IgD-negative memory B cell (primary cell): Measurements from ENCODE around the gene MAPT. TPM values are rescaled to one million over a fixed set of nuclear protein-coding genes. Genes with fewer than 3 reads are reported as not detected.

Experiments used
- H3K27ac Mint-ChIP-seq, 3 donors: one replicate each; pipeline ENCODE4 v1.8.0; 2020 to 2022; ENCODE audit warnings: mild to moderate bottlenecking in 3 of 3, mixed read lengths in 3 of 3, moderate library complexity in 1 of 3
- H3K27me3 Mint-ChIP-seq: one replicate; pipeline ENCODE4 v1.8.0; 2021; ENCODE audit warnings: mixed read lengths
- H3K36me3 Mint-ChIP-seq: one replicate; pipeline ENCODE4 v1.8.0; 2020; ENCODE audit warnings: mild to moderate bottlenecking, mixed read lengths
- H3K4me1 Mint-ChIP-seq, 3 donors: one replicate each; pipeline ENCODE4 v1.8.0; 2020 to 2022; ENCODE audit warnings: mixed read lengths in 3 of 3, mild to moderate bottlenecking in 1 of 3
- H3K4me3 Mint-ChIP-seq, 4 donors: one replicate each; pipeline ENCODE4 v1.8.0; 2020 to 2022; ENCODE audit warnings: mild to moderate bottlenecking in 4 of 4, mixed read lengths in 4 of 4, moderate library complexity in 3 of 4
- H3K9me3 Mint-ChIP-seq, 3 donors: one replicate each; pipeline ENCODE4 v1.8.0; 2020 to 2021; ENCODE audit warnings: mixed read lengths in 3 of 3, mild to moderate bottlenecking in 1 of 3
- polyA plus RNA-seq: library from polyadenylated mRNA; unstranded; fragments of 300-500 nt; fragmentation: Illumina TruSeq; gene quantifications from one replicate; pipeline ENCODE4 v1.2.3, GENCODE V29; 2021

Gene MAPT
- polyA plus RNA-seq, 1 donor from 2014 or later = not detected

- Mint-ChIP-seq H3K4me3 (no peak overlapping the region), H3K36me3 (peaks cover 3% of the 10 kb centered on the region), H3K4me1 (peaks cover 14 to 21% (median 16%) of the 10 kb centered on the region in 3 donors), H3K9me3 (no peaks in the 10 kb centered on the region), H3K27ac (no peak overlapping the region), H3K27me3 (peaks cover 1% of the 10 kb centered on the region)
Measured at GRCh38 chr17:45977976-45978626, 83.7 kb downstream of the MAPT start.

GRCh38 chr17:45979137-45979536, 84.8 kb downstream of the MAPT start:
- Mint-ChIP-seq H3K9me3 (no peaks in the 10 kb centered on the region), H3K36me3 (peaks cover 3% of the 10 kb centered on the region), H3K4me1 (peaks cover 14 to 19% (median 16%) of the 10 kb centered on the region in 3 donors), H3K4me3 (no peak overlapping the region), H3K27ac (no peak overlapping the region), H3K27me3 (peaks cover 1% of the 10 kb centered on the region)

GRCh38 chr17:45980855-45981254, 86.5 kb downstream of the MAPT start:
- no peak overlapping the region for H3K27ac Mint-ChIP-seq
- H3K4me3 Mint-ChIP-seq = no peak overlapping the region
- H3K36me3 Mint-ChIP-seq = peaks cover 3% of the 10 kb centered on the region
- peaks cover 3 to 5% (median 4%) of the 10 kb centered on the region in 3 donors for H3K4me1 Mint-ChIP-seq
- peaks cover 1% of the 10 kb centered on the region for H3K27me3 Mint-ChIP-seq
- no peaks in the 10 kb centered on the region for H3K9me3 Mint-ChIP-seq

- Mint-ChIP-seq H3K27me3 (no peaks in the 10 kb centered on the region), H3K4me3 (no peak overlapping the region), H3K36me3 (peaks cover 3% of the 10 kb centered on the region), H3K27ac (no peak overlapping the region), H3K9me3 (no peaks in the 10 kb centered on the region), H3K4me1 (peaks cover 0 to under 1% (median 0%) of the 10 kb centered on the region in 3 donors)
Measured at GRCh38 chr17:45981306-45981705, 87.0 kb downstream of the MAPT start.

- Mint-ChIP-seq H3K27me3 (no peaks in the 10 kb centered on the region), H3K9me3 (no peaks in the 10 kb centered on the region), H3K4me1 (no peaks in the 10 kb centered on the region), H3K4me3 (no peak overlapping the region), H3K27ac (no peak overlapping the region), H3K36me3 (peaks cover 3% of the 10 kb centered on the region)
Measured at GRCh38 chr17:45982791-45983613, 88.6 kb downstream of the MAPT start.

GRCh38 chr17:45983614-45984310, 89.4 kb downstream of the MAPT start:
- Mint-ChIP-seq H3K4me1 (no peaks in the 10 kb centered on the region), H3K9me3 (no peaks in the 10 kb centered on the region), H3K36me3 (peaks cover 3% of the 10 kb centered on the region), H3K27ac (no peak overlapping the region), H3K4me3 (no peak overlapping the region), H3K27me3 (no peaks in the 10 kb centered on the region)

GRCh38 chr17:45984368-45984767, 90.0 kb downstream of the MAPT start:
- Mint-ChIP-seq H3K27ac (no peak overlapping the region), H3K36me3 (peaks cover 3% of the 10 kb centered on the region), H3K4me1 (no peaks in the 10 kb centered on the region)

GRCh38 chr17:45985447-45985846, 91.1 kb downstream of the MAPT start:
- Mint-ChIP-seq H3K4me3 (no peak overlapping the region), H3K4me1 (peaks cover 0 to 3% (median 0%) of the 10 kb centered on the region in 3 donors), H3K27me3 (no peaks in the 10 kb centered on the region), H3K9me3 (no peaks in the 10 kb centered on the region), H3K36me3 (no peaks in the 10 kb centered on the region), H3K27ac (no peak overlapping the region)

More at GRCh38 chr17:45984368-45984767, 90.0 kb downstream of the MAPT start:
- Mint-ChIP-seq H3K27me3 (no peaks in the 10 kb centered on the region), H3K4me3 (no peak overlapping the region), H3K9me3 (no peaks in the 10 kb centered on the region)

- H3K4me3 Mint-ChIP-seq = no peak overlapping the region
- no peak overlapping the region for H3K27ac Mint-ChIP-seq
- H3K4me1 Mint-ChIP-seq = peaks cover 0 to 3% (median 0%) of the 10 kb centered on the region in 3 donors
- no peaks in the 10 kb centered on the region for H3K27me3 Mint-ChIP-seq
- H3K36me3 Mint-ChIP-seq = no peaks in the 10 kb centered on the region
- no peaks in the 10 kb centered on the region for H3K9me3 Mint-ChIP-seq
Measured at GRCh38 chr17:45986056-45986455, 91.7 kb downstream of the MAPT start.

- Mint-ChIP-seq H3K4me1 (peaks cover 0 to 3% (median 0%) of the 10 kb centered on the region in 3 donors), H3K36me3 (no peaks in the 10 kb centered on the region), H3K4me3 (no peak overlapping the region), H3K9me3 (no peaks in the 10 kb centered on the region), H3K27me3 (no peaks in the 10 kb centered on the region), H3K27ac (no peak overlapping the region)
Measured at GRCh38 chr17:45987706-45988105, 93.4 kb downstream of the MAPT start.

- Mint-ChIP-seq H3K27me3 (peaks cover 1% of the 10 kb centered on the region), H3K4me1 (peaks cover 0 to 3% (median 0%) of the 10 kb centered on the region in 3 donors), H3K9me3 (no peaks in the 10 kb centered on the region), H3K27ac (no peak overlapping the region), H3K36me3 (no peaks in the 10 kb centered on the region), H3K4me3 (no peak overlapping the region)
Measured at GRCh38 chr17:45989759-45990158, 95.4 kb downstream of the MAPT start.

- H3K27ac Mint-ChIP-seq = no peak overlapping the region
- H3K4me1 Mint-ChIP-seq = peaks cover 0 to 3% (median 0%) of the 10 kb centered on the region in 3 donors
- peaks cover 1% of the 10 kb centered on the region for H3K27me3 Mint-ChIP-seq
- no peaks in the 10 kb centered on the region for H3K36me3 Mint-ChIP-seq
- H3K4me3 Mint-ChIP-seq = no peak overlapping the region
- no peaks in the 10 kb centered on the region for H3K9me3 Mint-ChIP-seq
Measured at GRCh38 chr17:45990886-45991285, 96.5 kb downstream of the MAPT start.

GRCh38 chr17:45991341-45991740, 97.0 kb downstream of the MAPT start:
- Mint-ChIP-seq H3K4me3 (no peak overlapping the region), H3K36me3 (no peaks in the 10 kb centered on the region), H3K4me1 (peaks cover 0 to 3% (median 0%) of the 10 kb centered on the region in 3 donors), H3K27ac (no peak overlapping the region), H3K9me3 (no peaks in the 10 kb centered on the region), H3K27me3 (peaks cover 1% of the 10 kb centered on the region)

GRCh38 chr17:45992175-45992574, 97.8 kb downstream of the MAPT start:
- Mint-ChIP-seq H3K27ac (no peak overlapping the region), H3K9me3 (no peaks in the 10 kb centered on the region), H3K4me1 (peaks cover 0 to 3% (median 0%) of the 10 kb centered on the region in 3 donors), H3K36me3 (no peaks in the 10 kb centered on the region), H3K4me3 (no peak overlapping the region), H3K27me3 (peaks cover 1% of the 10 kb centered on the region)

GRCh38 chr17:45992904-45993303, 98.5 kb downstream of the MAPT start:
- Mint-ChIP-seq H3K27ac (no peak overlapping the region), H3K36me3 (no peaks in the 10 kb centered on the region), H3K4me3 (no peak overlapping the region), H3K4me1 (peaks cover 0 to 3% (median 0%) of the 10 kb centered on the region in 3 donors), H3K27me3 (peaks cover 1% of the 10 kb centered on the region), H3K9me3 (no peaks in the 10 kb centered on the region)
